Measurements from ENCODE around the gene ASTN2. TPM values are rescaled to one million over a fixed set of nuclear protein-coding genes. Genes with fewer than 3 reads are reported as not detected.

The ASTN2 gene
- total and polyA plus RNA-seq, 2 donors (not counting 3 experiments of a cell fraction or from before 2014, with no cell fraction given), result 1.0 to 1.9 TPM

DNA sequence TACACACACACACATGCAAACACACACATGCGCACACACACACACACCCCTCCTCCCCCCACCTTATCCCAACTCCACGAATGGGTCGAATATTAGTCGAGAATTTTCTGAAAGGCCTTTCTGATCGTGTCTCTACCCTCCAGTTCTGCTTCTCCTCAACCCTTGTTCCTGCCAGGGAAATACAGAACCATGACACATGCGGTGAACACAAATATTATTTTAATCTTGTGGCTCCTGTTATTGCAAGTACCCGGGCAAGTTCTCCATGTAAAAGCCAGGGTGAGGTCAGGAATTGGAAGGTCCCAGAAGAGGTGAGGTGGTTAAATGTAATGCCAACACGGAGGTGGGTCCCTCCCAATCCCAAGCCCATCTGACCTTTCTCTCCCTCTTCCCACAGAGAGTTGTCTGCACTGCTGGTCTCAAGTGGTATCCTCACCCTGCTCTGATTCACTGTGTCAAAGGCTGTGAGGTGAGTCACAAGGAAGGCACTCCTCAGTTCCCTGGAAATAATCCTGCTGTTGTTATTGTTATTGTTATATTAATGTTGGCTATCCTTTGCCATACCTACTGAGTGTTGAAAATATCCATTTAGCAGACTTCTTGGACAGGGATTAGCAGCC is 1037.6 kb downstream of the ASTN2 start:
- no peaks in the 10 kb centered on the region for H3K9me3 ChIP-seq (replicated peaks; ENCODE audit: control insufficient read depth, insufficient read depth, low read length)
- H2AFZ ChIP-seq (ENCODE audit: low read depth, low read length), result no peak overlapping the region
- ChIA-PET CTCF (no interaction called here), POLR2A (no interaction called here)
- no peak for FAIRE-seq
- no peak overlapping the region for H3K9ac ChIP-seq (replicated peaks; ENCODE audit: extremely low read depth, insufficient read depth, low read length)
- H3K4me1 ChIP-seq (ENCODE audit: control insufficient read depth, extremely low read depth, insufficient read depth, low read length), result no peaks in the 10 kb centered on the region
- no peak overlapping the region for H3K27ac ChIP-seq (ENCODE audit: insufficient read depth, low read depth, low read length)
- H3K36me3 ChIP-seq (ENCODE audit: control insufficient read depth in 2 of 2, extremely low read depth in 1 of 2, insufficient read depth in 2 of 2, low read length in 2 of 2), result no peaks in the 10 kb centered on the region
- intact Hi-C loops (cut with micrococcal nuclease) (no loop called here), dilution Hi-C loops (cut with MboI; ENCODE audit: extremely low pct_ligation_motif_present, low sequenced_read_pairs) (no loop called here)
- peak; percentile 26 for DNase-seq (ENCODE audit: low read depth, low spot score)
- H3K4me2 ChIP-seq (ENCODE audit: insufficient read depth, low read length), result no peak overlapping the region
- no peaks in the 10 kb centered on the region for H4K20me1 ChIP-seq (replicated peaks; ENCODE audit: control insufficient read depth, extremely low read depth, insufficient read depth, low read length)
- H3K79me2 ChIP-seq (ENCODE audit: control insufficient read depth, insufficient read depth, low read length), result no peaks in the 10 kb centered on the region
- no peaks in the 10 kb centered on the region for H3K27me3 ChIP-seq (ENCODE audit: control insufficient read depth in 2 of 2, insufficient read depth in 2 of 2, low read length in 2 of 2)
- TF ChIP-seq POLR2AphosphoS5 (IDR thresholded peaks at IDR 0.05; ENCODE audit: insufficient read depth, low read depth, low read length), result no peak
- peak; percentile 89 for TF ChIP-seq FOS (IDR thresholded peaks at IDR 0.05; ENCODE audit: borderline replicate concordance, insufficient read depth, low read length)
- no TSS peak for BruUV-seq (replicated peaks)
- H3K9me1 ChIP-seq (replicated peaks; ENCODE audit: control insufficient read depth, extremely low read depth, insufficient read depth, low read length), result no peaks in the 10 kb centered on the region
- no peak overlapping the region for H3K4me3 ChIP-seq (replicated peaks in 1 of 3; ENCODE audit: insufficient read depth in 1 of 3, low read depth in 1 of 3, low read length in 3 of 3)

Small RNA genes lying within 50 kb of the gene (small RNA-seq; reads per million reads assigned to genes)
- not detected for gene SNORA70C (ENCODE audit: insufficient read depth, insufficient read length, low read depth, low replicate concordance)

All from endothelial cell of umbilical vein (primary cell).